HEK293 (cell line): ENCODE measurements around the gene KCNQ1.

Experiments used
- CTCF ChIA-PET: fragments of 350-600 bp; formaldehyde crosslinking; extraction: SDS; loops from one replicate; lab custom pipeline; 2021; ENCODE audit warnings: antibody characterized with exemption; lab: Yijun Ruan, JAX
- POLR2A ChIA-PET: fragments of 300-600 bp; formaldehyde crosslinking; extraction: SDS; loops from one replicate; lab custom pipeline; 2020; ENCODE audit warnings: antibody characterized with exemption, inconsistent platforms; lab: Yijun Ruan, JAX
- H3K27ac ChIP-seq: fragments of 200-500 bp; sonication (Bioruptor generic); 2 replicates; pipeline ENCODE4 v1.5.1; 2014; ENCODE audit warnings: low read depth, low read length, control low read depth, inconsistent platforms; ENCODE audit errors: extremely low read depth
- H3K36me3 ChIP-seq, 2 experiments: fragments of 200-500 bp in 1 of 2; sonication (Bioruptor generic) in 1 of 2; 1 replicate in 1 of 2; 2 replicates in 1 of 2; pipeline ENCODE4 v1.5.1; 2014 to 2017; ENCODE audit warnings: inconsistent platforms in 2 of 2, low read length in 2 of 2; ENCODE audit not compliant: control insufficient read depth in 2 of 2, insufficient read depth in 1 of 2
- H3K4me1 ChIP-seq: fragments of 200-500 bp; sonication (Bioruptor generic); 2 replicates; pipeline ENCODE4 v1.5.1; 2014; ENCODE audit warnings: mild to moderate bottlenecking, low read length, inconsistent platforms; ENCODE audit not compliant: control insufficient read depth, insufficient read depth
- H3K4me3 ChIP-seq: 2 replicates; pipeline ENCODE4 v1.5.1; 2011; ENCODE audit warnings: low read depth, mild to moderate bottlenecking, control low read depth, low read length, moderate library complexity
- H3K9me3 ChIP-seq: fragments of 200-500 bp; sonication (Bioruptor generic); 2 replicates; pipeline ENCODE4 v1.5.1; 2014; ENCODE audit warnings: low read depth, low read length, inconsistent platforms; ENCODE audit not compliant: control insufficient read depth, insufficient read depth
- GLI4 ChIP-seq: fragments of 450-650 bp; formaldehyde crosslinking; IDR thresholded peaks from 2 replicates; pipeline ENCODE4 v1.5.1; 2016; ENCODE audit warnings: missing biosample characterization, missing genetic modification characterization
- MYNN ChIP-seq: fragments of 450-650 bp; formaldehyde crosslinking; IDR thresholded peaks from 2 replicates; pipeline ENCODE4 v1.5.1; 2016; ENCODE audit warnings: missing biosample characterization, missing genetic modification characterization, borderline replicate concordance
- OVOL3 ChIP-seq: fragments of 450-650 bp; formaldehyde crosslinking; IDR thresholded peaks from 2 replicates; pipeline ENCODE4 v1.5.1; 2016; ENCODE audit warnings: missing biosample characterization, missing genetic modification characterization
- PRDM1 ChIP-seq: fragments of 450-650 bp; formaldehyde crosslinking; IDR thresholded peaks from 2 replicates; pipeline ENCODE4; 2016; ENCODE audit warnings: missing biosample characterization, missing genetic modification characterization
- SCRT2 ChIP-seq: fragments of 450-650 bp; formaldehyde crosslinking; IDR thresholded peaks from 2 replicates; pipeline ENCODE4 v1.5.1; 2016; ENCODE audit warnings: missing biosample characterization, missing genetic modification characterization
- SETDB1 ChIP-seq: IDR thresholded peaks from one replicate; pipeline ENCODE4 v1.6.1; 2017; ENCODE audit warnings: mild to moderate bottlenecking, low read length, moderate library complexity, mixed read lengths; ENCODE audit not compliant: insufficient read length
- ZBTB48 ChIP-seq: fragments of 450-650 bp; formaldehyde crosslinking; IDR thresholded peaks from 2 replicates; pipeline ENCODE4 v1.5.1; 2016; ENCODE audit warnings: missing biosample characterization, missing genetic modification characterization
- ZFHX2 ChIP-seq: fragments of 450-650 bp; formaldehyde crosslinking; conservative IDR thresholded peaks from 2 replicates; pipeline ENCODE4 v1.5.1; 2016; ENCODE audit warnings: missing biosample characterization, missing genetic modification characterization
- ZFP69B ChIP-seq: fragments of 450-650 bp; formaldehyde crosslinking; IDR thresholded peaks from 2 replicates; pipeline ENCODE4 v1.5.1; 2016; ENCODE audit warnings: missing biosample characterization, missing genetic modification characterization
- ZNF112 ChIP-seq: fragments of 450-650 bp; formaldehyde crosslinking; IDR thresholded peaks from 2 replicates; pipeline ENCODE4 v1.5.0; 2017; ENCODE audit warnings: missing biosample characterization, missing genetic modification characterization
- ZNF175 ChIP-seq: fragments of 450-650 bp; formaldehyde crosslinking; IDR thresholded peaks from 2 replicates; pipeline ENCODE4 v1.5.1; 2016; ENCODE audit warnings: missing biosample characterization, missing genetic modification characterization
- ZNF221 ChIP-seq: fragments of 450-650 bp; formaldehyde crosslinking; IDR thresholded peaks from 2 replicates; pipeline ENCODE4 v1.5.1; 2017; ENCODE audit warnings: missing biosample characterization, missing genetic modification characterization, borderline replicate concordance
- ZNF302 ChIP-seq: fragments of 450-650 bp; formaldehyde crosslinking; IDR thresholded peaks from 2 replicates; pipeline ENCODE4 v1.5.1; 2016; ENCODE audit warnings: missing biosample characterization, missing genetic modification characterization, low read depth
- ZNF354C ChIP-seq: fragments of 450-650 bp; formaldehyde crosslinking; IDR thresholded peaks from 2 replicates; pipeline ENCODE4 v1.5.1; 2016; ENCODE audit warnings: missing biosample characterization, missing genetic modification characterization, low read depth, borderline replicate concordance
- ZNF366 ChIP-seq: fragments of 450-650 bp; formaldehyde crosslinking; conservative IDR thresholded peaks from 2 replicates; pipeline ENCODE4 v1.5.1; 2016; ENCODE audit warnings: missing biosample characterization, missing genetic modification characterization
- ZNF514 ChIP-seq: fragments of 450-650 bp; formaldehyde crosslinking; IDR thresholded peaks from 2 replicates; pipeline ENCODE4 v1.5.1; 2016; ENCODE audit warnings: missing biosample characterization, missing genetic modification characterization
- ZNF529 ChIP-seq: fragments of 450-650 bp; formaldehyde crosslinking; IDR thresholded peaks from 2 replicates; pipeline ENCODE4 v1.5.1; 2017; ENCODE audit warnings: missing genetic modification characterization, missing biosample characterization; ENCODE audit not compliant: insufficient replicate concordance
- ZNF544 ChIP-seq: fragments of 450-650 bp; formaldehyde crosslinking; IDR thresholded peaks from 2 replicates; pipeline ENCODE4 v1.5.0; 2017; ENCODE audit warnings: missing biosample characterization, missing genetic modification characterization
- ZNF610 ChIP-seq: fragments of 450-650 bp; formaldehyde crosslinking; IDR thresholded peaks from 2 replicates; pipeline ENCODE4 v1.5.1; 2016; ENCODE audit warnings: missing biosample characterization, missing genetic modification characterization, borderline replicate concordance
- ZNF629 ChIP-seq: fragments of 450-650 bp; formaldehyde crosslinking; IDR thresholded peaks from 2 replicates; pipeline ENCODE4 v1.5.1; 2017; ENCODE audit warnings: missing biosample characterization, missing genetic modification characterization
- ZNF664 ChIP-seq: fragments of 450-650 bp; formaldehyde crosslinking; IDR thresholded peaks from 2 replicates; pipeline ENCODE4 v1.5.1; 2016; ENCODE audit warnings: missing biosample characterization, missing genetic modification characterization
- ZNF791 ChIP-seq: fragments of 450-650 bp; formaldehyde crosslinking; IDR thresholded peaks from 2 replicates; pipeline ENCODE4 v1.5.1; 2016; ENCODE audit warnings: missing biosample characterization, missing genetic modification characterization
- TF ChIP-seq, protein P1 (sequence below): fragments of 450-650 bp; formaldehyde crosslinking; conservative IDR thresholded peaks from 2 replicates; pipeline ENCODE4 v1.5.1; 2016; ENCODE audit warnings: low read depth, missing biosample characterization, missing genetic modification characterization
- TF ChIP-seq, protein P2 (sequence below): fragments of 450-650 bp; formaldehyde crosslinking; IDR thresholded peaks from 2 replicates; pipeline ENCODE4; 2016; ENCODE audit warnings: missing biosample characterization, missing genetic modification characterization
- TF ChIP-seq, protein P3 (sequence below): fragments of 450-650 bp; formaldehyde crosslinking; IDR thresholded peaks from 2 replicates; pipeline ENCODE4 v1.5.1; 2017; ENCODE audit warnings: missing biosample characterization, missing genetic modification characterization
- TF ChIP-seq, protein P4 (sequence below): fragments of 450-650 bp; formaldehyde crosslinking; IDR thresholded peaks from 2 replicates; pipeline ENCODE4 v1.5.1; 2016; ENCODE audit warnings: missing biosample characterization, missing genetic modification characterization
- TF ChIP-seq, protein P5 (sequence below): fragments of 450-650 bp; formaldehyde crosslinking; IDR thresholded peaks from 2 replicates; pipeline ENCODE4 v1.5.1; 2016; ENCODE audit warnings: missing biosample characterization, missing genetic modification characterization

The KCNQ1 gene

DNA sequence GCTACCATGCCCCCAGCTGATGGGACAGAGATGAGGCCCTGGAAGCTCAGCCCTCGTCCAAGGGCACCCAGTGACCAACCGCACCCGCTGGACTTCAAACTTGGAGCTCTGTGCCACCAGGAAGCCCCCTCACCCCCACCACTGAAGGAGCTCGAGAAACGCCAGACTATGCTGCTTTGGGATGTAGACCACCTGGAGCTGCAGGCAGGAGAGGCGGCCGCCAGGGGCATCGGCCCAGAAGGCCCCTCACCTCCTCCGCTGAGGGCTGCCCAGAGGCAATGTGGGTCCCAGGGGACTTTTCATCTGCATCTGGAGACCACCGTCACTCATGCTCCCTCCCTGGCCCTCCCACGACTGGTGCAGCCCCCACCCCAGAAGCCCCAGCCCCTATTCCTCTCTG is 412.5 kb downstream of the KCNQ1 start:
- ChIA-PET CTCF (no interaction called here), POLR2A (no interaction called here)
- TF ChIP-seq ZNF514 (tag by site-specific recombination) (no peak), SCRT2 (tag by site-specific recombination) (no peak), ZNF529 (no peak), MYNN (tag by site-specific recombination) (no peak), ZNF664 (tag by site-specific recombination) (no peak), ZNF112 (tag by site-specific recombination) (no peak), ZNF175 (no peak), ZNF221 (tag by site-specific recombination) (no peak), ZNF354C (tag by site-specific recombination) (no peak), ZNF302 (tag by site-specific recombination) (no peak), ZBTB48 (tag by site-specific recombination) (no peak), ZNF610 (tag by site-specific recombination) (no peak), ZNF791 (tag by site-specific recombination) (no peak), ZFP69B (tag by site-specific recombination) (no peak)
- TF ChIP-seq, protein P1, sequence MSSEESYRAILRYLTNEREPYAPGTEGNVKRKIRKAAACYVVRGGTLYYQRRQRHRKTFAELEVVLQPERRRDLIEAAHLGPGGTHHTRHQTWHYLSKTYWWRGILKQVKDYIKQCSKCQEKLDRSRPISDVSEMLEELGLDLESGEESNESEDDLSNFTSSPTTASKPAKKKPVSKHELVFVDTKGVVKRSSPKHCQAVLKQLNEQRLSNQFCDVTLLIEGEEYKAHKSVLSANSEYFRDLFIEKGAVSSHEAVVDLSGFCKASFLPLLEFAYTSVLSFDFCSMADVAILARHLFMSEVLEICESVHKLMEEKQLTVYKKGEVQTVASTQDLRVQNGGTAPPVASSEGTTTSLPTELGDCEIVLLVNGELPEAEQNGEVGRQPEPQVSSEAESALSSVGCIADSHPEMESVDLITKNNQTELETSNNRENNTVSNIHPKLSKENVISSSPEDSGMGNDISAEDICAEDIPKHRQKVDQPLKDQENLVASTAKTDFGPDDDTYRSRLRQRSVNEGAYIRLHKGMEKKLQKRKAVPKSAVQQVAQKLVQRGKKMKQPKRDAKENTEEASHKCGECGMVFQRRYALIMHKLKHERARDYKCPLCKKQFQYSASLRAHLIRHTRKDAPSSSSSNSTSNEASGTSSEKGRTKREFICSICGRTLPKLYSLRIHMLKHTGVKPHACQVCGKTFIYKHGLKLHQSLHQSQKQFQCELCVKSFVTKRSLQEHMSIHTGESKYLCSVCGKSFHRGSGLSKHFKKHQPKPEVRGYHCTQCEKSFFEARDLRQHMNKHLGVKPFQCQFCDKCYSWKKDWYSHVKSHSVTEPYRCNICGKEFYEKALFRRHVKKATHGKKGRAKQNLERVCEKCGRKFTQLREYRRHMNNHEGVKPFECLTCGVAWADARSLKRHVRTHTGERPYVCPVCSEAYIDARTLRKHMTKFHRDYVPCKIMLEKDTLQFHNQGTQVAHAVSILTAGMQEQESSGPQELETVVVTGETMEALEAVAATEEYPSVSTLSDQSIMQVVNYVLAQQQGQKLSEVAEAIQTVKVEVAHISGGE (tag by site-specific recombination), result no peak
- TF ChIP-seq, protein P2, sequence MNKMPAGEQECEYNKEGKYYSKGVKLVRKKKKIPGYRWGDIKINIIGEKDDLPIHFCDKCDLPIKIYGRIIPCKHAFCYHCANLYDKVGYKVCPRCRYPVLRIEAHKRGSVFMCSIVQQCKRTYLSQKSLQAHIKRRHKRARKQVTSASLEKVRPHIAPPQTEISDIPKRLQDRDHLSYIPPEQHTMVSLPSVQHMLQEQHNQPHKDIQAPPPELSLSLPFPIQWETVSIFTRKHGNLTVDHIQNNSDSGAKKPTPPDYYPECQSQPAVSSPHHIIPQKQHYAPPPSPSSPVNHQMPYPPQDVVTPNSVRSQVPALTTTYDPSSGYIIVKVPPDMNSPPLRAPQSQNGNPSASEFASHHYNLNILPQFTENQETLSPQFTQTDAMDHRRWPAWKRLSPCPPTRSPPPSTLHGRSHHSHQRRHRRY, result no peak
- Histone ChIP-seq H3K9me3 (no peaks in the 10 kb centered on the region), H3K36me3 (no peaks in the 10 kb centered on the region), H3K4me3 (no peak overlapping the region), H3K27ac (no peak overlapping the region), H3K4me1 (no peaks in the 10 kb centered on the region)

DNA sequence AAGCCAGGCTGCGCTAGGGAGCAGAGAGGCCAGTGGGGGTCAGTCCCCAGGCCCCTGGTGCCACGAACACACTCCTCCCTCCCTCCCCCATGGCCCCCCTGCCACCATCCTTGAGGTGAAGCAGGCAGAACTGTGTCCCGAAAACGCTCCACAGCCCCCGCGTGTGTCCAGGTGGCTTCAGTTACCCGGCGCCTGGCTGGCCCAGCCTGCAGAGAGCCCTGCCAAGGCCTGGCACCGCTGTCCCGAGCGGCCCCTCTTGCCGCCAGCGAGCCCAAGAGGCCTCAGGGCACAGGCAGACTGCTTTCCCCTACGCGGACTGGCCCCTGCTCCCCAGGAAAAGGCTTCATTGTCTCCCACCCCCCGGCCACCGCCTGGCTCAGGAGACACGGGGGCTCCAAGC is 413.1 kb downstream of the KCNQ1 start:
- ChIA-PET POLR2A (no interaction called here), CTCF (no interaction called here)
- Histone ChIP-seq H3K4me3 (no peak overlapping the region), H3K36me3 (no peaks in the 10 kb centered on the region), H3K4me1 (no peaks in the 10 kb centered on the region), H3K9me3 (no peaks in the 10 kb centered on the region), H3K27ac (no peak overlapping the region)
- no peak for TF ChIP-seq ZBTB48 (tag by site-specific recombination)
- TF ChIP-seq ZNF544 (tag by site-specific recombination), result no peak
- TF ChIP-seq ZNF354C (tag by site-specific recombination), result no peak
- no peak for TF ChIP-seq ZNF366 (tag by site-specific recombination)
- no peak for TF ChIP-seq ZFHX2
- no peak for TF ChIP-seq ZNF664 (tag by site-specific recombination)
- TF ChIP-seq, protein P3, sequence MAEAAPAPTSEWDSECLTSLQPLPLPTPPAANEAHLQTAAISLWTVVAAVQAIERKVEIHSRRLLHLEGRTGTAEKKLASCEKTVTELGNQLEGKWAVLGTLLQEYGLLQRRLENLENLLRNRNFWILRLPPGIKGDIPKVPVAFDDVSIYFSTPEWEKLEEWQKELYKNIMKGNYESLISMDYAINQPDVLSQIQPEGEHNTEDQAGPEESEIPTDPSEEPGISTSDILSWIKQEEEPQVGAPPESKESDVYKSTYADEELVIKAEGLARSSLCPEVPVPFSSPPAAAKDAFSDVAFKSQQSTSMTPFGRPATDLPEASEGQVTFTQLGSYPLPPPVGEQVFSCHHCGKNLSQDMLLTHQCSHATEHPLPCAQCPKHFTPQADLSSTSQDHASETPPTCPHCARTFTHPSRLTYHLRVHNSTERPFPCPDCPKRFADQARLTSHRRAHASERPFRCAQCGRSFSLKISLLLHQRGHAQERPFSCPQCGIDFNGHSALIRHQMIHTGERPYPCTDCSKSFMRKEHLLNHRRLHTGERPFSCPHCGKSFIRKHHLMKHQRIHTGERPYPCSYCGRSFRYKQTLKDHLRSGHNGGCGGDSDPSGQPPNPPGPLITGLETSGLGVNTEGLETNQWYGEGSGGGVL (tag by site-specific recombination), result no peak
- TF ChIP-seq, protein P4, sequence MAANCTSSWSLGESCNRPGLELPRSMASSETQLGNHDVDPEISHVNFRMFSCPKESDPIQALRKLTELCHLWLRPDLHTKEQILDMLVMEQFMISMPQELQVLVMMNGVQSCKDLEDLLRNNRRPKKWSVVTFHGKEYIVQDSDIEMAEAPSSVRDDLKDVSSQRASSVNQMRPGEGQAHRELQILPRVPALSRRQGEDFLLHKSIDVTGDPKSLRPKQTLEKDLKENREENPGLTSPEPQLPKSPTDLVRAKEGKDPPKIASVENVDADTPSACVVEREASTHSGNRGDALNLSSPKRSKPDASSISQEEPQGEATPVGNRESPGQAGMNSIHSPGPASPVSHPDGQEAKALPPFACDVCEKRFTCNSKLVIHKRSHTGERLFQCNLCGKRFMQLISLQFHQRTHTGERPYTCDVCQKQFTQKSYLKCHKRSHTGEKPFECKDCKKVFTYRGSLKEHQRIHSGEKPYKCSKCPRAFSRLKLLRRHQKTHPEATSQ (tag by site-specific recombination), result no peak
- TF ChIP-seq SETDB1, result no peak
- no peak for TF ChIP-seq ZNF529
- no peak for TF ChIP-seq OVOL3
- TF ChIP-seq, protein P5, sequence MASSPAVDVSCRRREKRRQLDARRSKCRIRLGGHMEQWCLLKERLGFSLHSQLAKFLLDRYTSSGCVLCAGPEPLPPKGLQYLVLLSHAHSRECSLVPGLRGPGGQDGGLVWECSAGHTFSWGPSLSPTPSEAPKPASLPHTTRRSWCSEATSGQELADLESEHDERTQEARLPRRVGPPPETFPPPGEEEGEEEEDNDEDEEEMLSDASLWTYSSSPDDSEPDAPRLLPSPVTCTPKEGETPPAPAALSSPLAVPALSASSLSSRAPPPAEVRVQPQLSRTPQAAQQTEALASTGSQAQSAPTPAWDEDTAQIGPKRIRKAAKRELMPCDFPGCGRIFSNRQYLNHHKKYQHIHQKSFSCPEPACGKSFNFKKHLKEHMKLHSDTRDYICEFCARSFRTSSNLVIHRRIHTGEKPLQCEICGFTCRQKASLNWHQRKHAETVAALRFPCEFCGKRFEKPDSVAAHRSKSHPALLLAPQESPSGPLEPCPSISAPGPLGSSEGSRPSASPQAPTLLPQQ (tag by site-specific recombination), result no peak
- TF ChIP-seq PRDM1 (tag by site-specific recombination), result no peak
- no peak for TF ChIP-seq ZNF629 (tag by site-specific recombination)
- no peak for TF ChIP-seq GLI4 (tag by site-specific recombination)
